ENCODE data around the gene C12orf57. TPM values are rescaled to one million over a fixed set of nuclear protein-coding genes. Genes with fewer than 3 reads are reported as not detected.

The C12orf57 gene
- total RNA-seq, 2 donors from 2014 or later, result 114 to 206 TPM

- Histone ChIP-seq H3K36me3 (no peaks in the 10 kb centered on the region), H3K9ac (ENCODE audit: low read depth in 2 of 2, low read length in 2 of 2) (peak overlapping the region; percentile 47 to 92), H3K4me1 (peaks cover 8% of the 10 kb centered on the region), H3K27me3 (no peaks in the 10 kb centered on the region), H3K27ac (peak overlapping the region; percentile 82), H3K4me3 (no peak overlapping the region), H3K9me3 (no peaks in the 10 kb centered on the region)
- intact Hi-C loops (cut with DNase I), result no loop called here
- DNase-seq, result no peak
- TF ChIP-seq CTCF (IDR thresholded peaks at IDR 0.05), result no peak
Observed at GRCh38 chr12:6938353-6939190, 5.2 kb upstream of the C12orf57 start.

DNA sequence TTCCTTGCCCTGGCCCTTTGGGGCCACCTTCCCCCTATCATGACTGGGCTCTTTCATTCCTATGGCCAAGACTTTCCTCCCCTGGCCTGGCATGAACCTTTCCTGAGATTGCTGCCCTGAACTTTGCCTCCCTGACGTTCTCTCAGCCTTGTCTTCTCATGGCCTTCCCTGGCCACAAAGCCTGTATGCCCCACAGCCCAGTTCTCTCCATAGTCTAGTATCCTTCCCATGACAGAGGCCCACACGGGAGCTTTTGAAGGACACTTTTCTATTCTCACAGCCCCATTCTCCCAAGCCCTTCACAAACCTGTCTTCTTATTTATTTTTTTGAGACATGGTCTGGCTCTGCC lies 4.7 kb upstream of the C12orf57 start:
- intact Hi-C loops (cut with DNase I), result no loop called here
- no peak for TF ChIP-seq CTCF (IDR thresholded peaks at IDR 0.05)
- Histone ChIP-seq H3K27ac (no peak overlapping the region), H3K4me3 (no peak overlapping the region), H3K9ac (ENCODE audit: low read depth in 2 of 2, low read length in 2 of 2) (no peak overlapping the region), H3K4me1 (peaks cover 4% of the 10 kb centered on the region), H3K27me3 (no peaks in the 10 kb centered on the region), H3K36me3 (no peaks in the 10 kb centered on the region), H3K9me3 (no peaks in the 10 kb centered on the region)
- DNase-seq, result no peak

DNA sequence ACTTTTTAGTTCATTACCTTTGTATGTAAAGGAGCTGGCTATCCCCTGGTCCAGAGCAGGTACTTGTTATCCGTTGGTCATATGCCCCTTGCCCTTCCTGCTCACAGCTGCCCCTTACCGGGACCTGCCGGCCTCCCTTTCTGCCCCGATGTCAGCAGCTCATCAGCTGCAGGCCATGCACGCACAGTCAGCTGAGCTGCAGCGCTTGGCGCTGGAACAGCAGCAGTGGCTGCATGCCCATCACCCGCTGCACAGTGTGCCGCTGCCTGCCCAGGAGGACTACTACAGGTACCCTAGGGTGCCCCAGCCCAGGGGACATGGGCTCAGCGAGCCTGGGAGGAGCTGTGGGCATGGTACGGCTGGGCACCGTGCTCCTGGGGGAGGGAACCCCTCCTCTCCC lies 2.6 kb upstream of the C12orf57 start:
- no peaks in the 10 kb centered on the region for H3K36me3 ChIP-seq
- no peak overlapping the region for H3K27ac ChIP-seq
- TF ChIP-seq CTCF (IDR thresholded peaks at IDR 0.05), result no peak
- no peak overlapping the region for H3K4me3 ChIP-seq
- peaks cover 14% of the 10 kb centered on the region for H3K4me1 ChIP-seq
- DNase-seq, result no peak
- intact Hi-C loops (cut with DNase I), result no loop called here
- H3K9ac ChIP-seq (ENCODE audit: low read depth in 2 of 2, low read length in 2 of 2), result no peak overlapping the region
- H3K9me3 ChIP-seq, result no peaks in the 10 kb centered on the region
- no peaks in the 10 kb centered on the region for H3K27me3 ChIP-seq

DNA sequence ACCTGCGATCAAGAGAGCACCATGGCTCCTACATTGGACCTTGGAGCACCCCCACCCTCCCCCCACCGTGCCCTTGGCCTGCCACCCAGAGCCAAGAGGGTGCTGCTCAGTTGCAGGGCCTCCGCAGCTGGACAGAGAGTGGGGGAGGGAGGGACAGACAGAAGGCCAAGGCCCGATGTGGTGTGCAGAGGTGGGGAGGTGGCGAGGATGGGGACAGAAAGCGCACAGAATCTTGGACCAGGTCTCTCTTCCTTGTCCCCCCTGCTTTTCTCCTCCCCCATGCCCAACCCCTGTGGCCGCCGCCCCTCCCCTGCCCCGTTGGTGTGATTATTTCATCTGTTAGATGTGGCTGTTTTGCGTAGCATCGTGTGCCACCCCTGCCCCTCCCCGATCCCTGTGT lies 2.0 kb upstream of the C12orf57 start:
- Histone ChIP-seq H3K36me3 (no peaks in the 10 kb centered on the region), H3K9me3 (no peaks in the 10 kb centered on the region), H3K27ac (no peak overlapping the region), H3K27me3 (no peaks in the 10 kb centered on the region), H3K9ac (ENCODE audit: low read depth in 2 of 2, low read length in 2 of 2) (no peak overlapping the region), H3K4me3 (no peak overlapping the region), H3K4me1 (peaks cover 14% of the 10 kb centered on the region)
- no peak for DNase-seq
- intact Hi-C loops (cut with DNase I), result no loop called here
- TF ChIP-seq CTCF (IDR thresholded peaks at IDR 0.05), result no peak

DNA sequence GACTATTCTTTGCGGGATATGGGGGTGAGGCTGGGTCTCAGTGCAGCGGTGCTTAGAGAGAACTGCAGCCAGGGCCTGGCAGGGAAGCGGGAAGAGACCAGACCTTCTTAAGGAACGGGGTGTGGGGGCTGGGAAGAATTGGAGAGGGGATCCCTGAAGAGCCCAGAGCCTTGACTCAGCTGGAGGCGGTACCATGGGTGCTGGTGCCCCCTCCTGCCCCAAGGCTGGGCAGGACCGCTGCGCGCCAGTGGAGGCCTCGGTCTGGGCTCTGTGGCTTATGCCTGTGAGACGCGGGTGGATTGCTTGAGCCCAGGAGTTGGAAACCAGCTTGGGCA lies 1.5 kb upstream of the C12orf57 start:
- no peaks in the 10 kb centered on the region for H3K27me3 ChIP-seq
- no peak for DNase-seq
- TF ChIP-seq CTCF (IDR thresholded peaks at IDR 0.05), result no peak
- peak overlapping the region; percentile 98 for H3K27ac ChIP-seq
- intact Hi-C loops (cut with DNase I), result no loop called here
- H3K36me3 ChIP-seq, result no peaks in the 10 kb centered on the region
- H3K9ac ChIP-seq (ENCODE audit: low read depth in 2 of 2, low read length in 2 of 2), result no peak overlapping the region
- H3K4me1 ChIP-seq, result peaks cover 14% of the 10 kb centered on the region
- H3K4me3 ChIP-seq, result no peak overlapping the region
- H3K9me3 ChIP-seq, result no peaks in the 10 kb centered on the region

All from colonic mucosa (tissue), 4 donors.